NCI-H146 (cell line): ENCODE results near the gene PLAC9.
A peak's percentile ranks its signal among the peaks of the same experiment; 100 is the strongest.

Experiments
- DNase-seq: peaks from one replicate; lab custom pipeline; 2025; lab: John Stamatoyannopoulos, UW

Gene PLAC9

DNA sequence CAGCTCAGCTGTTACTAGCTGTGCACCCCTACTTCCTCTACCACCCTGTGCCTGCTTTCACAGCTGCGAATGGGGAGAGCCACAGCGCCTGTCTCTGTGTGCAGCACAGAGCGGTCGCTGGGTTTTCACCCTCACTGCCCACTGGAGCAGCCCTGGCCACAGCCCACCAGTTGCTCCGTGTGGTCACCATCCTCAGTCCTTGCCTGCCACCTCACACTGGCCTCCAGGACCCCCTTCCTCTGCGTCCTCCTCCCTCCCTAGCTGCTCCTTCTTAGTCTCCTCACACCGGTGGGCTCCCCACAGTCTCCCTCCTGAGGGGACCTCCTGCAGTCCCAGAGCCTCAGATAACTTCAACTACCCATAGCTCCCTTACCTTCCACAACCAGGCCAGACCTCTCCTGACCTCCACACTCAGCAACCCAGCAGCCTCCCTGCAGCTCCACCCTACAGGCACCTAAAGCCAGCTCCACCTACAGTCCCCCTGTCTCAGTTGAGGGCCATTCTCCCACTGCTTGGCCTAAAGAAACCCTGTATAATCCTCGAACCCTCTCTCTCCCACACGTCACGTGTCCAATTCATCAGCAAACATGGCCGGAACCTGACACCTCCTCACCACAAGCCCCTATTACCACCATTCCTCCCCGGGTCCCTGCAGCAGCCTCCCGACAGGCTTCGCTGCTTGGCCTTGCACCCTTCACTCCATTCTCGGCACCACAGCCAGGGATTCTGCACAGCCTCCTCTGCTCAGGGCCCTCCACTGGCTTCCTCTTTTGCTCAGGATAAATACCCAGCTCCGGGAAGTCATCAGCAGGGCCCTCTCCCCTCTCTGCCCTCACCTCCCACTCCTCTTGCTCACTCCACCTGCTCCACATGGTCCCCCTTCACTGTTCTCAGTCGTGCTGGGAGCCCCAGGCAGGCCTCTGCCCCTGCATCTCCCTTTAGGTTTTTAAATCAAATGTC, 28.1 kb downstream of the PLAC9 start:
- DNase-seq: no peak

DNA sequence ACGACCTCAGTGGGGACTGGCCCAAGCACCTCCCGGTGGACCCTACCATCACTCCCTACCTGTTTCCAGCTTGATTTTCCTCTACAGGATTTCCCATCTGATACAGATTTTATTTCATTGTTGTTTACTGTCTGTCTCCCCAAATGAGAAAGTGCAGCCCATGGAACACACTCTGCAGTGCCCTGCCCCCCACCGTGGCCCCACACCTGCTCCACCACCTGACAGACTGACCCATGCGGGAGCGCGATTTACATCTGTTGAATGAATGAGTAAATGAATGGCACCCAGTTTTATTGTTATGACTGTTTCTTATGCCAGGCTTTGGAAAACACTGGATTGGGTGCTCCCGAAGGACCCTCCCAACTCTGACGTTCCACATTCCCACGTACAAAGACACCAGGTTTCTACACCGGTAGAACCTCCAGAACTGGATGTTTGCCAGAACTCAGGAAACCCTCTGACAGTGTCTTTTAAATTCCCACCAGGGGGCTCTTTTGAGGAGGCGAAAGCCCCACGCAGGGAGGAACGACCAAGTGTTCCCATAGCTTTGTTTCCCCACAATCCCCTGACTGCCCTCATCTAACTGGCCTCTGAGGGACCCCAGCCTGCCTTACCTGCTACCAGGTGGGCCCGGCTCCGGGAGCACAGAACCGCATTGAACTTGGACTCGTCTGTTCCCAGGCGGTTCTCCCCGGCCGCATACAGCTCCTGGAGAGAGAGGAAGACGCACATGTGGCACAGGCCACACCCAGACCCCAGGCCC, 29.0 kb downstream of the PLAC9 start:
- DNase-seq: peak; percentile 16

- DNase-seq: no peak
Measured at GRCh38 chr10:80163741-80164341, 31.3 kb downstream of the PLAC9 start.

- no peak for DNase-seq
Measured at GRCh38 chr10:80164596-80164995, 32.1 kb downstream of the PLAC9 start.

- DNase-seq: no peak
Measured at GRCh38 chr10:80165173-80165572, 32.6 kb downstream of the PLAC9 start.

DNA sequence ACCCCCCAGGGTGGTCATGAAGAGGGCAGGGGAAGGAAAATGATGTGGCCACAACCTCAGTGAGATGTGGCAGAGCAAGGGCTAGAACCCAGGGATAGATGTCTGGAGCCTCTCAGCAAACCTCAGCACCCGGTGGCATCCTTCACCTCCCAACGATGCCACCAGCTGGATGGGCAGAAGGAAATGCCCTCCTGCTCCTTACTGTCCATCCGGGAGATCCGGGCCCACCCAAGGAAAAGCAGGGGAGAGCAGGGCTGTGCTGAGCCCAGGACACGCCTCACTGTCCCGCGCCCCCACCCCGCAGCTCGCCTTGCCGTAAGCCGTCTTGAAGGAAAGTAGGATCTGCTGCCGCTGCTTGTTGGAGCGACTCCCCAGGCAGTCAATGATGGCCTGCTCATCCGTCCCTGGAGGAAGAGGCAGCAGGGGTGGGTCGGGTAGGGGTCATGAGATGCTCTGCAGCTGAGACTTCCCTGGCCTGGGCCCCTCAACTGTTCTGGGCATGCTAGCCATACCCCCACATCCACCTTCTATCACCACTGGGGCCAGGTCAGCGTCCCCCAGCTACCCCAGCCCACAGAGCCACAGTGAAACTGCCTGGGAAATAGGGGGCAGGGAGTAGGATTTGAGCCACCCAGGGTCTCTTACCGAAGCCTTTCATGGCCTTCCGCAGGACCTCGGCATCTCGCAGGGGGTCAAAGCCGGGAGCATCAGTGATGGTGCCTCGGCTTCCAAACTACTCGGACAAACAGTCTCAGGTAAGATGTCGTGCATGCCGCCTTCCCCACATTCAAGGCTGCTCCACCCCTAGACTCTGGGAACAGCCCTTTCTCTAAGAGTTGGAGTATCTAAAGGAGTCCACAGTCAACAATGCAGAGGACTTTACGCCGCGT, 34.3 kb downstream of the PLAC9 start:
- DNase-seq: no peak

DNA sequence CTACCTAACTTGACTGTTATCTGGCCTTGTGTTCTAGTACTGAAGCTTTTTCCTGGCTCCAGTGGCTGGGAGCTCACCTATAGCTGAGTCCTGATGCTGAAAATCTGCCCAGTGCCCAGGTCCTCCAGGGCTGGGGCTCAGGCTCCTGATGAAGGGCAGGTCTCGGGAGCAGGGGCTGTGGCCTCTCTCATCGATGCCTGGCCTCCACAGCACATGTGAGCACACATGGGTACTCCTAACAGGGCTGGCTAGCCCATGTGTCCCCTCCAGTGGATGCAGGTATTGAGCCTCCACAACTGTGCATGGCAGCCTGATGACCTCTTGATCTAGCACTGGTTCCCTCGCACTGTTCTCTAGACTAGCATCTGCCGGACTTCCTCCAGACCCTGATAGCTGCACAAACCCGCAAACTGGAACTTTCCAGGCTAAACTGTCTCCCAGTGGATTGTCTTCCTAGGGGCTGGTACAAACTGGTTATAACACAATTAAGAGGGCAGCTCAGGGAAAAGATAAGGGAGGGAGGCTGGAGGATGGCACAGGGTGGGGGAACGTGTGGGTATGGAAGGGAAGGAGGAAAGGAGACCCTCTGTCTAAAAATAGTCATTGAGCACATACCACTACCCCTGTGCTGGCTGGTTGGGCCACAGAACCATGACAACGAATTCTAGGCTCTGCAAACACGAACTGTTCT, 35.1 kb downstream of the PLAC9 start:
- DNase-seq: no peak

DNA sequence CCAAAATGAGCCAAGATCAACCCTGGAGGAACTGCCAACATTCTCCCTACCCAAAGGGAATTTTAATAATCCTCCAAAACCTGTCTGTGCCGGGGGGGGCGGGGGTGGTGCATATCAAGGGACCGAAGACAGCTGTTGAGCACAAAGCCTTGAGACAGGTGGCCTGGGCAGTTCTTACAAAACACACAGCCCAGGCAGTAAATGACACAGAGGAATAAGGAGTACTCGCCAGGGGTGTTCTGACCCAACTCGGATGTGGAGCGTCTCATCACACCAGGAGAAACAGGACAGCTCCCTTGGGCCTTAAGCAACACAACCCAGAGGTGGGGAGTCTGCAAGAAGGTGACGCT, 35.6 kb downstream of the PLAC9 start:
- DNase-seq: no peak

GRCh38 chr10:80168679-80169380, 36.3 kb downstream of the PLAC9 start:
- DNase-seq: no peak

- no peak for DNase-seq
Measured at GRCh38 chr10:80170026-80170425, 37.5 kb downstream of the PLAC9 start.

DNA sequence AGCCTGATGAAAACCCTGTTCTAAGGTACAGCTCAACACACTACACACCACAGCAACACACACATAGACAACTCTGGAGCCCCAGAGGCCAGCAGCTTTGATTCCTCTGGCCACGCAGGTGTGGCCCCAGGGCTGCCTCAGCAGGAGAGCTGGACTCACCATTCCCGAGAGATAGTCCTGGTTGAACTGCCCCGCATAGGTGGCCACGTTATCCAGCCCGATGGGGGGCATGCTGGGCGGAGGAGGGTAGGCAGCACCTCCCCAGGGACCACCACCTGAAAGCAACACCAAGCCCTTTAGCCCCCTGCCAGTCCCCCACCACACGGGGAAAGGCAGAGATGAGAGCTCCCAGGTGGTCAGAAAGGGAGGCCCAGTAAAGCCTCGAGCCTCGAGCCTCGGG, 38.1 kb downstream of the PLAC9 start:
- DNase-seq: no peak

- DNase-seq: peak; percentile 69
Measured at GRCh38 chr10:80171248-80171660, 38.7 kb downstream of the PLAC9 start.

DNA sequence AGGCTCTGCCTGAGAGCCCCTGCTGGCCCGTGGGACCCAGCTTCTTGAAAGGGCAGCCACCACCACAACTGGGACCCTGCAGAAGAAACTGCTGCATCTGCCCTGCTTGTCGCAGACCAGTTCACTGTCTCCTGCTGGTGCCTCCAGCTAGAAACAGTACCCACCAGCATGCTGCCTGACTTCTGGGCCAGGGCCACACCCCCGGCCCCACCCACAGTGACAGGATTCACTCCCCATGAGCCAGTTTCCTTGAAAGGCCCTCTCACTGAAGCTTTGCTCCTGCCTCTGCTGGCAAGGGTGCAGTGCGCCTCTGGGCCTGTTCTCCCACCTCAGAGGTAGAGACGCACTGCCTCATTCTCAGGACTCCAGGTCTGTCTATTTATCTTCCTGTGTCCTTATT, 40.4 kb downstream of the PLAC9 start:
- DNase-seq: peak; percentile 55

- DNase-seq: peak; percentile 93
Measured at GRCh38 chr10:80173466-80173865, 40.9 kb downstream of the PLAC9 start.

GRCh38 chr10:80174641-80175395, 42.3 kb downstream of the PLAC9 start:
- DNase-seq: no peak

DNA sequence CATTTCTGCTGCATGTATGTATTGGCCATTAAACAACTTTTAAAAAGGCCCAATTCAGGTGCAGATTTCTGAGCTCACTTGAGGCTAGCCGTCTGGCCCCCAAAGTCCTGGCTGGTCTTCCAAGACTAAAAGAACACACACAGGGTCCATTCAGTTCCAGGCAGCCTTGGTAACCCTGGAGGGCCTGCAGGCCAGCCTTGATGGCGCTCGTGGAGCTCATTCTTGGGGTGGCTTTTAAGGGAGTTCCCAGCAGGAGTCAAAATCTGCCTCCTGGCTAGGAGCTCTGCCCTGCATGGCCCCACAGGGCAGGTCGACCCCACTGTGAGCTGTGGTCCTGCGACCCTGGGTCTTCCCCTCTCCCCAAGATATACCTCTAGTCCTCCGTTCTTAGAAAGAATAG, 44.0 kb downstream of the PLAC9 start:
- DNase-seq: no peak

DNA sequence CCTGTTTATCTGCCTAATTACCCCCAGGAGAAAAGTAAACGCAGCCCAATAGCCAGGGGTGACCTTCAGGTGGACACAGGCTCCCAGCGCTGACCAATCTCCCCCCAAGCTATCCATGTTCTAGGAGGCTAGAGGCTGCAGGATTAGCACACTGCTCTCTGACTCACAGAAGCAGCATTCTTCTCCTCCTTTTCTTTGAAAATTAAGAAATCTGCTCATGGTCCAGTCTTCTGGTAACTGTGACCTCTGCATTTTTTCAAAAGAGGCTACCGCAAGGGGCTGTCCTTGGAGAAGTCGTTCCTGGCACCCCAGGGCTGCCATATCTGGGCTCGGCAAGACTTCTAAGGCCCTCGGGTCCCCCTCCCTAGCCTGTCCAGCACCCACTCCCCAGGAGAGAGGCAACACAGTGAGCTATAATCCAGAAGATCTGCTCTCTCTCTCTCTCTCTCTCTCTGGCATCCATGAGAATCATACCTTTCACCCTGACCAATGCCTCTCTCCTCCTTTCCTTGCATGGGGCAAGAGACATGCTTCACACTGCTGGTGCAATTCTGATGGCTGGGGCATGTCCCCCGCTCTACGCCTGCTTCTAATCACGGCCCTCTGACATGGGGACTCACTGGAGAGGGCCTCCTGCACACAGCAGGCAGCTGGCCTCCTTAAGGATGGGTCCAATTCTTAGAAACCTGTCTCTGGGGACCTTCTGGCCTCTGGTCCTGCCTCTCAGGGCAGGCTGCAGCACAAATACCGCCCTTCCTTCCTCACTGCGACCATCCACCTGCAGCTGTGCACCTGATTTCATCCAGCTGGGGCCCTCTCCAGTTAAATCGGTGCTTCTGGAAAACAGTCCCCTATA, 45.5 kb downstream of the PLAC9 start:
- DNase-seq: no peak

DNA sequence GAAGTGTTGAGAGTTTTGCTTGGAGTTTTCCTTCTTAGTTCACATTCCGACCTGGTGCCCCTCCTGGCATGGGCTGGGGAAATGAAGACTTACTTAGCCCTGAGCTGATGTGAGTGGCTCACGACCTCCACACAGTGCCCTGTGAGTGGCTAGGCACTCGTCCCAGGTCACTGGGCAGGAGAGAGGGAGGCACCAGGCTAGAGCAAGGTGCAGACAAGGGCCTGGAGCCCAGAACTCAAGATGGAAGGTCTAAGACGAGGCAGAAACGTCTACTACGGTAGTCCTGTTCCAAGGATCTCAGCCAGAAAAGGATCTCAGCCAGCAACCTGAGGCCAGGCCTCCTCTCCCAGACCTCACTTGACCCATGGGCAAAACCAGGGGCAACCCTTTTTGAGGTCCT, 50.5 kb downstream of the PLAC9 start:
- no peak for DNase-seq

DNA sequence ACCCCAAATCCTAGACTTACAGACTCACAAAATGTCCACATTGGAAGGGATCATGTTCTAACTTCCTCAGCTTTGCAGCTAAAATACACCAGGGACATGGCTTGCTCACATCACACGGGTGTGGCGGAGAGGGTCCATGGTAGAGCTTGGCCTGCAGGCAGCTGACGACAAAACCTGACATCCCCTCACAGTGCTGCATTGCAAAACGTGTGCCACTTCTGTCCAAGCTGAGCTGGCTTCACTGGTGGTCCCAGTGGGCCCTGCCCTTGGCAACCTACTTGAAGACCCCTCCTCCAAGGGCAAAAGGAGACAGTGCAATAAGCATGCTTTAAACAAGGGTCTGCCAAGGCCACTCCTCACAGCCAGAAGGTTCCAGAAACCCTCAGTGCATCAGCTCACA, 50.9 kb downstream of the PLAC9 start:
- DNase-seq: no peak
